ENCODE results near the gene SUPT6H. TPM values are rescaled to one million over a fixed set of nuclear protein-coding genes. Genes with fewer than 3 reads are reported as not detected.

The SUPT6H gene
- total and polyA plus RNA-seq, 9 of the 15 experiments (the other 6 are each of a cell fraction or from before 2014, with no cell fraction given) = 1.7 to 77.7 (median 49.2) TPM

DNA sequence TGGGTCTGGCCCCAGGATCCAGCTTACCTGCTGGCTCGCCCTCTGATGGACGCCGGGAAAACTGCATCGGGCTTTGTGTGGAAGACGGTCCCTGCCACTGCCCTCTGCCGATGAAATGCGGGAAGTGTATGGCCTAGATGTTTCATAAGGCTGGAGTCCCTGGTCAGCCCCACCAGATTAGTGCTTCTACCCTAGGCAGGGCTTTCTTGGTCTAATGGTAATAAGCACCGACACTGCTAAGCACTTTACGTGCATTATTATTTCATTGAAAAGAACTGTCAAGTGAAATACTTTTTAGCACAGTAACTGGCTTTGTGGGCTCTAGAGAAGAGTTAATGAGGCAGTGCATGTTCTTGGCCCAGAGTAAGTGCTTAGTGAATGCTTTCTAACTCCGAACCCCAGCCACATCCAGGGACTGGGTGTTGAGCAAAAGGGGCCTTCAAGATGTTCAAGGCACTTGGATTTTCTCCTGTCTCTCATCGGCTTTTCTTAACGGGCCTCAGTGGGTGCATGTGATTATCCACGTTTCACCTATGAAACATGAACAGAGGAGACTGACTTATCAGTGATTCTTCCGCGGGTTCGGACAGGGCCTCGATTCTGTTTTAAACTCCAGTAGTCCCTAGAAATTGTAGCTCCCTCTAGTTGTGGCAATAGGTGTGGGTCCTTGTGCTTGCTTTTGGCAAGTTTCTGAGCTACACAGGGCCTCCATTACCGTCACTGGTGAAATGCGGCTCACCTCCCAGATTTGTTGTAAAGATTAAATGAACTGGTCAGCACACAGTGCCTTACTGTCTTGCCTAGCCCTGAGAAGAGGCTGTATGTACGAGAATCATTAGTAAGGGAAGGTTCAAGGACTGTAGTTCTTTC is 88.4 kb downstream of the SUPT6H start (continued):
- TF ChIP-seq POLR2B (IDR thresholded peaks at IDR 0.05; ENCODE audit: low read depth, partially characterized antibody) (peak; percentile 61), RAD21 (CRISPR knock-in tag; conservative IDR thresholded peaks at IDR 0.05 in 1 of 2, IDR thresholded peaks at IDR 0.05 in 1 of 2) (peak; percentile 99), POLR2A (conservative IDR thresholded peaks at IDR 0.05) (peak; percentile 48; the same call in 1 of the 2 replicates), NONO (IDR thresholded peaks at IDR 0.05; ENCODE audit: low read depth in 2 of 2, low read length in 1 of 2) (no peak), MYC (IDR thresholded peaks at IDR 0.05; ENCODE audit: low read depth, low read length) (peak; percentile 67; the same call in 1 of the 2 replicates), MYC (CRISPR knock-in tag; IDR thresholded peaks at IDR 0.05; ENCODE audit: borderline replicate concordance, low read depth) (no peak), NBN (IDR thresholded peaks at IDR 0.05; ENCODE audit: low read depth) (peak; percentile 89), ARID2 (IDR thresholded peaks at IDR 0.05) (peak; percentile 74), NCOR1 (IDR thresholded peaks at IDR 0.05) (no peak; the same call in 1 of the 2 replicates), TBP (optimal IDR thresholded peaks at IDR 0.05; ENCODE audit: low read depth, low read length) (peak; percentile 15), TAF7 (tag; IDR thresholded peaks at IDR 0.05) (no peak)
- TF ChIP-seq, protein P1, sequence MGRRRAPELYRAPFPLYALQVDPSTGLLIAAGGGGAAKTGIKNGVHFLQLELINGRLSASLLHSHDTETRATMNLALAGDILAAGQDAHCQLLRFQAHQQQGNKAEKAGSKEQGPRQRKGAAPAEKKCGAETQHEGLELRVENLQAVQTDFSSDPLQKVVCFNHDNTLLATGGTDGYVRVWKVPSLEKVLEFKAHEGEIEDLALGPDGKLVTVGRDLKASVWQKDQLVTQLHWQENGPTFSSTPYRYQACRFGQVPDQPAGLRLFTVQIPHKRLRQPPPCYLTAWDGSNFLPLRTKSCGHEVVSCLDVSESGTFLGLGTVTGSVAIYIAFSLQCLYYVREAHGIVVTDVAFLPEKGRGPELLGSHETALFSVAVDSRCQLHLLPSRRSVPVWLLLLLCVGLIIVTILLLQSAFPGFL (CRISPR knock-in tag; IDR thresholded peaks at IDR 0.05) = no peak
- TF ChIP-seq, protein P2, sequence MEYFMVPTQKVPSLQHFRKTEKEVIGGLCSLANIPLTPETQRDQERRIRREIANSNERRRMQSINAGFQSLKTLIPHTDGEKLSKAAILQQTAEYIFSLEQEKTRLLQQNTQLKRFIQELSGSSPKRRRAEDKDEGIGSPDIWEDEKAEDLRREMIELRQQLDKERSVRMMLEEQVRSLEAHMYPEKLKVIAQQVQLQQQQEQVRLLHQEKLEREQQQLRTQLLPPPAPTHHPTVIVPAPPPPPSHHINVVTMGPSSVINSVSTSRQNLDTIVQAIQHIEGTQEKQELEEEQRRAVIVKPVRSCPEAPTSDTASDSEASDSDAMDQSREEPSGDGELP (CRISPR knock-in tag; IDR thresholded peaks at IDR 0.05; ENCODE audit: borderline replicate concordance) = peak; percentile 91
- TF ChIP-seq, protein P3, sequence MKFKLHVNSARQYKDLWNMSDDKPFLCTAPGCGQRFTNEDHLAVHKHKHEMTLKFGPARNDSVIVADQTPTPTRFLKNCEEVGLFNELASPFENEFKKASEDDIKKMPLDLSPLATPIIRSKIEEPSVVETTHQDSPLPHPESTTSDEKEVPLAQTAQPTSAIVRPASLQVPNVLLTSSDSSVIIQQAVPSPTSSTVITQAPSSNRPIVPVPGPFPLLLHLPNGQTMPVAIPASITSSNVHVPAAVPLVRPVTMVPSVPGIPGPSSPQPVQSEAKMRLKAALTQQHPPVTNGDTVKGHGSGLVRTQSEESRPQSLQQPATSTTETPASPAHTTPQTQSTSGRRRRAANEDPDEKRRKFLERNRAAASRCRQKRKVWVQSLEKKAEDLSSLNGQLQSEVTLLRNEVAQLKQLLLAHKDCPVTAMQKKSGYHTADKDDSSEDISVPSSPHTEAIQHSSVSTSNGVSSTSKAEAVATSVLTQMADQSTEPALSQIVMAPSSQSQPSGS (CRISPR knock-in tag; IDR thresholded peaks at IDR 0.05) = no peak
- TF ChIP-seq, protein P4, sequence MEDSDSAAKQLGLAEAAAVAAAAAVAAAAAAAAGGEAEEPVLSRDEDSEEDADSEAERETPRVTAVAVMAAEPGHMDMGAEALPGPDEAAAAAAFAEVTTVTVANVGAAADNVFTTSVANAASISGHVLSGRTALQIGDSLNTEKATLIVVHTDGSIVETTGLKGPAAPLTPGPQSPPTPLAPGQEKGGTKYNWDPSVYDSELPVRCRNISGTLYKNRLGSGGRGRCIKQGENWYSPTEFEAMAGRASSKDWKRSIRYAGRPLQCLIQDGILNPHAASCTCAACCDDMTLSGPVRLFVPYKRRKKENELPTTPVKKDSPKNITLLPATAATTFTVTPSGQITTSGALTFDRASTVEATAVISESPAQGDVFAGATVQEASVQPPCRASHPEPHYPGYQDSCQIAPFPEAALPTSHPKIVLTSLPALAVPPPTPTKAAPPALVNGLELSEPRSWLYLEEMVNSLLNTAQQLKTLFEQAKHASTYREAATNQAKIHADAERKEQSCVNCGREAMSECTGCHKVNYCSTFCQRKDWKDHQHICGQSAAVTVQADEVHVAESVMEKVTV (CRISPR knock-in tag; IDR thresholded peaks at IDR 0.05) = peak; percentile 99
- TF ChIP-seq, protein P5, sequence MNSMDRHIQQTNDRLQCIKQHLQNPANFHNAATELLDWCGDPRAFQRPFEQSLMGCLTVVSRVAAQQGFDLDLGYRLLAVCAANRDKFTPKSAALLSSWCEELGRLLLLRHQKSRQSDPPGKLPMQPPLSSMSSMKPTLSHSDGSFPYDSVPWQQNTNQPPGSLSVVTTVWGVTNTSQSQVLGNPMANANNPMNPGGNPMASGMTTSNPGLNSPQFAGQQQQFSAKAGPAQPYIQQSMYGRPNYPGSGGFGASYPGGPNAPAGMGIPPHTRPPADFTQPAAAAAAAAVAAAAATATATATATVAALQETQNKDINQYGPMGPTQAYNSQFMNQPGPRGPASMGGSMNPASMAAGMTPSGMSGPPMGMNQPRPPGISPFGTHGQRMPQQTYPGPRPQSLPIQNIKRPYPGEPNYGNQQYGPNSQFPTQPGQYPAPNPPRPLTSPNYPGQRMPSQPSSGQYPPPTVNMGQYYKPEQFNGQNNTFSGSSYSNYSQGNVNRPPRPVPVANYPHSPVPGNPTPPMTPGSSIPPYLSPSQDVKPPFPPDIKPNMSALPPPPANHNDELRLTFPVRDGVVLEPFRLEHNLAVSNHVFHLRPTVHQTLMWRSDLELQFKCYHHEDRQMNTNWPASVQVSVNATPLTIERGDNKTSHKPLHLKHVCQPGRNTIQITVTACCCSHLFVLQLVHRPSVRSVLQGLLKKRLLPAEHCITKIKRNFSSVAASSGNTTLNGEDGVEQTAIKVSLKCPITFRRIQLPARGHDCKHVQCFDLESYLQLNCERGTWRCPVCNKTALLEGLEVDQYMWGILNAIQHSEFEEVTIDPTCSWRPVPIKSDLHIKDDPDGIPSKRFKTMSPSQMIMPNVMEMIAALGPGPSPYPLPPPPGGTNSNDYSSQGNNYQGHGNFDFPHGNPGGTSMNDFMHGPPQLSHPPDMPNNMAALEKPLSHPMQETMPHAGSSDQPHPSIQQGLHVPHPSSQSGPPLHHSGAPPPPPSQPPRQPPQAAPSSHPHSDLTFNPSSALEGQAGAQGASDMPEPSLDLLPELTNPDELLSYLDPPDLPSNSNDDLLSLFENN (IDR thresholded peaks at IDR 0.05; ENCODE audit: low read depth in 2 of 2, low read length in 2 of 2) = 0 out of 4 replicates have a peak, but pooled peaks of 1 of the 2 experiments have one; percentile 42

Data from K562 (cell line).